H1 (cell line): ENCODE data around the gene JPH2. TPM values are rescaled to one million over a fixed set of nuclear protein-coding genes. Genes with fewer than 3 reads are reported as not detected.

Source experiments
- CTCF ChIA-PET: fragments of 300-600 bp; sonication (Branson Sonifier 250); formaldehyde crosslinking; loops from one replicate; lab custom pipeline; 2021; ENCODE audit not compliant: partially characterized antibody; lab: Charles Lee
- POLR2A ChIA-PET: fragments of 300-600 bp; sonication (Branson Sonifier 250); formaldehyde crosslinking; loops from one replicate; lab custom pipeline; 2021; ENCODE audit warnings: inconsistent platforms; ENCODE audit not compliant: partially characterized antibody; lab: Charles Lee
- DNase-seq, 2 experiments: peaks; one replicate each; pipeline versions ENCODE4 v3.0.0 to v3.0.0-alpha.2; 2010 to 2022; ENCODE audit warnings: low spot score in 2 of 2, low read depth in 1 of 2, mixed read lengths in 1 of 2
- FAIRE-seq: peaks from 2 replicates; lab custom pipeline; 2011; peaks lifted over from hg19 to GRCh38; lab: Jason Lieb, UNC
- H2AFZ ChIP-seq: 2 replicates; pipeline ENCODE4 v1.8.1; 2012; ENCODE audit warnings: low read length, inconsistent platforms
- H2AK5ac ChIP-seq: 2 replicates; pipeline ENCODE4 v1.6.1; 2013; ENCODE audit warnings: low read depth, low read length
- H2BK120ac ChIP-seq: replicated peaks from 2 replicates; pipeline ENCODE3; 2013; ENCODE audit warnings: low read depth, low read length, inconsistent platforms
- H2BK12ac ChIP-seq: 2 replicates; pipeline ENCODE4 v1.6.1; 2013; ENCODE audit warnings: low read depth, low read length
- H2BK15ac ChIP-seq: 2 replicates; pipeline ENCODE4 v1.6.1; 2013; ENCODE audit warnings: low read length
- H2BK20ac ChIP-seq: 2 replicates; pipeline ENCODE4 v1.6.1; 2013; ENCODE audit warnings: low read length
- H2BK5ac ChIP-seq: 2 replicates; pipeline ENCODE4 v1.6.1; 2013; ENCODE audit warnings: low read depth, low read length
- H3K14ac ChIP-seq: 2 replicates; pipeline ENCODE4 v1.6.1; 2013; ENCODE audit warnings: inconsistent platforms; ENCODE audit not compliant: insufficient read length
- H3K18ac ChIP-seq: 2 replicates; pipeline ENCODE4 v1.6.1; 2013; ENCODE audit warnings: low read length; ENCODE audit errors: extremely low read depth
- H3K23ac ChIP-seq: 2 replicates; pipeline ENCODE4 v1.6.1; 2013; ENCODE audit warnings: inconsistent platforms; ENCODE audit not compliant: insufficient read length
- H3K23me2 ChIP-seq: 2 replicates; pipeline ENCODE4 v1.6.1; 2013; ENCODE audit warnings: low read depth, low read length
- H3K27ac ChIP-seq: 2 replicates; pipeline ENCODE4 v1.6.1; 2011; ENCODE audit warnings: low read depth, low read length, inconsistent platforms
- H3K27me3 ChIP-seq, 4 experiments: replicated peaks in 1 of 4; 1 replicate in 1 of 4; 2 replicates in 3 of 4; pipeline versions ENCODE4 v1.6.1 to v1.8.1; 2011 to 2013; ENCODE audit warnings: low read length in 3 of 4, mild to moderate bottlenecking in 3 of 4, inconsistent platforms in 2 of 4, mixed read lengths in 2 of 4, moderate library complexity in 1 of 4; ENCODE audit not compliant: control insufficient read depth in 3 of 4, insufficient read depth in 3 of 4; ENCODE audit errors: extremely low read depth in 1 of 4
- H3K36me3 ChIP-seq, 4 experiments: 2 replicates each; pipeline versions ENCODE4 v1.6.1 to v1.8.1; 2011 to 2013; ENCODE audit warnings: mild to moderate bottlenecking in 4 of 4, low read length in 3 of 4, moderate library complexity in 2 of 4, control low read depth in 1 of 4, inconsistent platforms in 1 of 4; ENCODE audit not compliant: insufficient read depth in 4 of 4, control insufficient read depth in 2 of 4
- H3K4ac ChIP-seq: replicated peaks from 2 replicates; pipeline ENCODE3; 2013; ENCODE audit warnings: low read length, low read depth, mixed read lengths, inconsistent platforms; ENCODE audit not compliant: insufficient read length
- H3K4me1 ChIP-seq, 4 experiments: replicated peaks in 1 of 4; 1 replicate in 1 of 4; 2 replicates in 3 of 4; pipeline versions ENCODE4 v1.6.1 to v1.8.1; 2011 to 2013; ENCODE audit warnings: low read length in 3 of 4, inconsistent platforms in 2 of 4, mixed read lengths in 1 of 4; ENCODE audit not compliant: insufficient read depth in 4 of 4, control insufficient read depth in 3 of 4
- H3K4me2 ChIP-seq, 2 experiments: 2 replicates each; pipeline versions ENCODE4 v1.6.1 to v1.8.1; 2011 to 2013; ENCODE audit warnings: low read depth in 2 of 2, low read length in 2 of 2, control low read depth in 1 of 2, inconsistent platforms in 1 of 2, mild to moderate bottlenecking in 1 of 2; ENCODE audit not compliant: insufficient read depth in 1 of 2
- H3K4me3 ChIP-seq, 4 experiments: fragments of 200-600, 300-600 bp in 1 of 4; sonication (generic), shearing (Covaris generic), sonication (Bioruptor Twin) in 1 of 4; 2 replicates each; pipeline versions ENCODE4 v1.5.1 to v1.8.1; 2011 to 2016; ENCODE audit warnings: low read length in 4 of 4, low read depth in 3 of 4, control low read depth in 2 of 4, inconsistent platforms in 2 of 4, mild to moderate bottlenecking in 2 of 4, mixed read lengths in 1 of 4, moderate library complexity in 1 of 4; ENCODE audit not compliant: insufficient read depth in 2 of 4; ENCODE audit errors: extremely low read depth in 1 of 4
- H3K56ac ChIP-seq: replicated peaks from 2 replicates; pipeline ENCODE3; 2013; ENCODE audit warnings: low read depth, mild to moderate bottlenecking, mixed read lengths, low read length, inconsistent platforms; ENCODE audit not compliant: insufficient read length
- H3K79me1 ChIP-seq: 2 replicates; pipeline ENCODE4 v1.6.1; 2013; ENCODE audit warnings: low read depth, low read length, control low read depth
- H3K79me2 ChIP-seq, 2 experiments: 2 replicates each; pipeline versions ENCODE4 v1.6.1 to v1.8.1; 2012 to 2013; ENCODE audit warnings: low read length in 2 of 2, mild to moderate bottlenecking in 2 of 2, inconsistent platforms in 1 of 2; ENCODE audit not compliant: insufficient read depth in 2 of 2, control insufficient read depth in 1 of 2
- H3K9ac ChIP-seq, 4 experiments: replicated peaks in 1 of 4; 1 replicate in 1 of 4; 2 replicates in 3 of 4; pipeline versions ENCODE4 v1.6.1 to v1.8.1; 2011 to 2013; ENCODE audit warnings: low read depth in 3 of 4, low read length in 3 of 4, control low read depth in 2 of 4, mild to moderate bottlenecking in 2 of 4, moderate library complexity in 2 of 4, inconsistent platforms in 1 of 4; ENCODE audit errors: extremely low read depth in 1 of 4
- H3K9me3 ChIP-seq, 2 experiments: 2 replicates each; pipeline versions ENCODE4 v1.6.1 to v1.8.1; 2012 to 2013; ENCODE audit warnings: mild to moderate bottlenecking in 2 of 2, moderate library complexity in 2 of 2, control low read depth in 1 of 2, inconsistent platforms in 1 of 2, low read depth in 1 of 2, low read length in 1 of 2, mixed read lengths in 1 of 2; ENCODE audit not compliant: insufficient read depth in 2 of 2
- H4K20me1 ChIP-seq, 2 experiments: replicated peaks in 1 of 2; 2 replicates each; pipeline versions ENCODE3 to v1.8.1; 2011 to 2013; ENCODE audit warnings: inconsistent platforms in 2 of 2, low read length in 2 of 2, mild to moderate bottlenecking in 1 of 2; ENCODE audit not compliant: insufficient read depth in 2 of 2, control insufficient read depth in 1 of 2
- H4K5ac ChIP-seq: 2 replicates; pipeline ENCODE4 v1.6.1; 2013; ENCODE audit warnings: low read length, low read depth, mixed read lengths, inconsistent platforms; ENCODE audit not compliant: insufficient read length
- H4K8ac ChIP-seq: 2 replicates; pipeline ENCODE4 v1.8.0; 2013; ENCODE audit warnings: mild to moderate bottlenecking, moderate library complexity, low read length, inconsistent platforms; ENCODE audit not compliant: insufficient read depth; ENCODE audit errors: extremely low read depth
- H4K91ac ChIP-seq: replicated peaks from 2 replicates; pipeline ENCODE3; 2013; ENCODE audit warnings: low read length, mixed read lengths, inconsistent platforms; ENCODE audit not compliant: insufficient read length
- BCL11A ChIP-seq, 2 experiments: IDR thresholded peaks; one replicate each; pipeline ENCODE4 v1.6.1; 2011; ENCODE audit warnings: low read depth in 2 of 2, low read length in 2 of 2, mild to moderate bottlenecking in 2 of 2
- CBX5 ChIP-seq: fragments of 300-800, 300-1000 bp; sonication (generic); IDR thresholded peaks from 2 replicates; pipeline ENCODE4 v1.7.1; 2016; ENCODE audit warnings: antibody characterized with exemption, low read length, low read depth
- EGR1 ChIP-seq: IDR thresholded peaks from 2 replicates; pipeline ENCODE4 v1.6.1; 2011; ENCODE audit warnings: low read depth, low read length, borderline replicate concordance
- FOSL1 ChIP-seq: IDR thresholded peaks from 2 replicates; pipeline ENCODE4 v1.6.1; 2011; ENCODE audit warnings: mild to moderate bottlenecking, low read depth, low read length, moderate library complexity; ENCODE audit not compliant: insufficient read depth
- KDM5A ChIP-seq: fragments of 200-600 bp; IDR thresholded peaks from 2 replicates; pipeline ENCODE4 v1.7.1; 2012; ENCODE audit warnings: mild to moderate bottlenecking, low read length, inconsistent platforms, mixed read lengths
- MAFK ChIP-seq: IDR thresholded peaks from 2 replicates; pipeline ENCODE4 v1.6.1; 2012; ENCODE audit warnings: low read depth, mild to moderate bottlenecking, improper control_type of control experiment, low read length
- SP1 ChIP-seq: IDR thresholded peaks from 2 replicates; pipeline ENCODE4 v1.6.1; 2011; ENCODE audit warnings: low read depth, low read length
- SUZ12 ChIP-seq: fragments of 200-600 bp; sonication (generic); IDR thresholded peaks from 2 replicates; pipeline ENCODE4 v1.6.1; 2012; ENCODE audit warnings: mild to moderate bottlenecking, inconsistent platforms, low read length, moderate library complexity, mixed read lengths
- TEAD4 ChIP-seq: IDR thresholded peaks from 2 replicates; pipeline ENCODE4 v1.6.1; 2012; ENCODE audit warnings: low read depth, low read length, inconsistent platforms, mixed read lengths
- WGBS, 2 experiments: shearing (Covaris generic) in 1 of 2; methylation state at CpG; one replicate each; pipeline versions ENCODE4 v1.1.6 to v1.1.7; 2013 to 2015; ENCODE audit warnings: low lambda C conversion rate in 2 of 2, mixed read lengths in 2 of 2, inconsistent platforms in 1 of 2, low coverage in 1 of 2, missing lambda C conversion rate in 1 of 2; ENCODE audit not compliant: insufficient replicate concordance in 2 of 2, insufficient coverage in 1 of 2, insufficient read length in 1 of 2; ENCODE audit errors: extremely low coverage in 1 of 2, missing lambda C conversion rate in 1 of 2; 5-methylcytosine and 5-hydroxymethylcytosine counted together
- polyA plus RNA-seq, 7 experiments: library from polyadenylated mRNA; depleted of rRNA in 3 of 7; stranded (reverse) in 5 of 7; unstranded in 2 of 7; fragments of >200 nt in 5 of 7; fragments of 200-250 nt in 2 of 7; gene quantifications; 1 replicate in 5 of 7; 2 replicates in 1 of 7; 4 replicates in 1 of 7; pipeline versions ENCODE4 v1.2.1 to v1.2.3, GENCODE V29; 2011 to 2013; ENCODE audit warnings: missing spikeins in 2 of 7, mixed read lengths in 2 of 7
- total RNA-seq: library from RNA; stranded (reverse); fragmentation: NEBNext Ultra II Directional; extraction: Animal tissue kit (Norgen Biotek cat#: 25700); gene quantifications from 2 replicates; pipeline ENCODE4 v1.2.1, GENCODE V29; 2021
- TF ChIP-seq, protein P1 (sequence below): IDR thresholded peaks from 2 replicates; pipeline ENCODE4 v1.6.1; 2012; ENCODE audit warnings: inconsistent platforms

JPH2 gene
- total and polyA plus RNA-seq, 2 of the 8 experiments (the other 6 are each of a cell fraction or from before 2014, with no cell fraction given): 0.59 to 1.3 TPM

DNA sequence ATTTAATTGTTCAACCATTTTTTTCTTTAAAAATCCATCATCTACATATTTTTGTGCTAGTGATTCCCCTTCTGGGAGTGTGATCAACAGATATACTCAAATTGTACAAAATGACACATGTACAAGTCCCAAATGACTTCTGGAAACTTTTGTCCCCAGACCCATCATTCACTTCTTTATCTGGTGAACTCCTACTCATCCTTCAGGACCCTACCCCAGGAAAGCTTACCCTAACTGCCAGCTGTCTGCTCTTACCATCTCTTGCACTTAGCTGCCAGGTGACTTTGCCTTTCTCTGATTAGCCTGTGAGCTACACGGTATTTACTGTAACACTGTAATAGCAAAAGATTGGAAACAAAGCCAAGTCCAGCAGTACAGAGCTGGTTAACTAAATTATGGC lies 55.3 kb downstream of the JPH2 start:
- no peak for TF ChIP-seq FOSL1
- no peak for TF ChIP-seq SP1
- TF ChIP-seq CBX5: no peak
- TF ChIP-seq SUZ12: no peak
- TF ChIP-seq, protein P1, sequence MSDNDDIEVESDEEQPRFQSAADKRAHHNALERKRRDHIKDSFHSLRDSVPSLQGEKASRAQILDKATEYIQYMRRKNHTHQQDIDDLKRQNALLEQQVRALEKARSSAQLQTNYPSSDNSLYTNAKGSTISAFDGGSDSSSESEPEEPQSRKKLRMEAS: no peak
- no peak for TF ChIP-seq KDM5A
- TF ChIP-seq TEAD4: no peak
- TF ChIP-seq MAFK: no peak
- no peak for TF ChIP-seq BCL11A (IDR thresholded peaks at IDR 0.05; ENCODE audit: low read depth in 2 of 2, low read length in 2 of 2)
- TF ChIP-seq EGR1: no peak
- CTCF ChIA-PET: interaction anchor here (0.8 to 4.3 kb wide), 8 partner anchors 10 to 72 kb away, joined by 3 to 23 read pairs (median 6); no protein-coding TSS in a partner anchor

More for the DNA sequence above, 55.3 kb downstream of the JPH2 start:
- H3K23me2 ChIP-seq: no peaks in the 10 kb centered on the region; the same call in 1 of the 2 replicates
- H2BK15ac ChIP-seq: no peak overlapping the region
- H2BK12ac ChIP-seq: no peak overlapping the region
- DNase-seq: no peak
- no peak overlapping the region for H3K4me2 ChIP-seq
- H4K91ac ChIP-seq: no peak overlapping the region
- no peak overlapping the region for H2AFZ ChIP-seq
- H3K18ac ChIP-seq: no peak overlapping the region
- no peak overlapping the region for H3K9ac ChIP-seq
- H3K14ac ChIP-seq: no peak overlapping the region
- H4K8ac ChIP-seq: no peak overlapping the region
- no peaks in the 10 kb centered on the region for H3K36me3 ChIP-seq
- H3K4ac ChIP-seq: no peak overlapping the region
- no peaks in the 10 kb centered on the region for H4K20me1 ChIP-seq
- H2BK5ac ChIP-seq: no peak overlapping the region
- POLR2A ChIA-PET: interaction anchor here (0.7 kb wide), 1 partner anchor 10 kb away, joined by 3 read pairs; no protein-coding TSS in a partner anchor
- H3K79me1 ChIP-seq: no peaks in the 10 kb centered on the region
- no peak overlapping the region for H3K27ac ChIP-seq
- no peak overlapping the region for H3K56ac ChIP-seq
- no peak overlapping the region for H2BK20ac ChIP-seq
- no peaks in the 10 kb centered on the region for H3K9me3 ChIP-seq
- no peaks in the 10 kb centered on the region for H3K4me1 ChIP-seq
- H3K27me3 ChIP-seq: no peaks in the 10 kb centered on the region
- H2AK5ac ChIP-seq: no peak overlapping the region
- FAIRE-seq: no peak
- H3K23ac ChIP-seq: no peak overlapping the region
- 93% methylated on average over 1 of the region's 1 CpG; no CpG with 5 or more reads in 1 of the 2 experiments for WGBS, 2 experiments
- H3K4me3 ChIP-seq: no peak overlapping the region
- H2BK120ac ChIP-seq: no peak overlapping the region
- no peaks in the 10 kb centered on the region for H3K79me2 ChIP-seq
- H4K5ac ChIP-seq: no peak overlapping the region
